T-helper 2 cell (primary cell): ENCODE data around the gene C3.
"Not testable (repeated sequence)": the region's sequence is repeated elsewhere in the genome, so short reads cannot be mapped to it uniquely, and the experiment has no call there.

Experiments used
- DNase-seq, 5 experiments: peaks; one replicate each; pipeline versions ENCODE4 v3.0.0 to v3.0.0-alpha.2; 2012 to 2022

Gene C3

DNA sequence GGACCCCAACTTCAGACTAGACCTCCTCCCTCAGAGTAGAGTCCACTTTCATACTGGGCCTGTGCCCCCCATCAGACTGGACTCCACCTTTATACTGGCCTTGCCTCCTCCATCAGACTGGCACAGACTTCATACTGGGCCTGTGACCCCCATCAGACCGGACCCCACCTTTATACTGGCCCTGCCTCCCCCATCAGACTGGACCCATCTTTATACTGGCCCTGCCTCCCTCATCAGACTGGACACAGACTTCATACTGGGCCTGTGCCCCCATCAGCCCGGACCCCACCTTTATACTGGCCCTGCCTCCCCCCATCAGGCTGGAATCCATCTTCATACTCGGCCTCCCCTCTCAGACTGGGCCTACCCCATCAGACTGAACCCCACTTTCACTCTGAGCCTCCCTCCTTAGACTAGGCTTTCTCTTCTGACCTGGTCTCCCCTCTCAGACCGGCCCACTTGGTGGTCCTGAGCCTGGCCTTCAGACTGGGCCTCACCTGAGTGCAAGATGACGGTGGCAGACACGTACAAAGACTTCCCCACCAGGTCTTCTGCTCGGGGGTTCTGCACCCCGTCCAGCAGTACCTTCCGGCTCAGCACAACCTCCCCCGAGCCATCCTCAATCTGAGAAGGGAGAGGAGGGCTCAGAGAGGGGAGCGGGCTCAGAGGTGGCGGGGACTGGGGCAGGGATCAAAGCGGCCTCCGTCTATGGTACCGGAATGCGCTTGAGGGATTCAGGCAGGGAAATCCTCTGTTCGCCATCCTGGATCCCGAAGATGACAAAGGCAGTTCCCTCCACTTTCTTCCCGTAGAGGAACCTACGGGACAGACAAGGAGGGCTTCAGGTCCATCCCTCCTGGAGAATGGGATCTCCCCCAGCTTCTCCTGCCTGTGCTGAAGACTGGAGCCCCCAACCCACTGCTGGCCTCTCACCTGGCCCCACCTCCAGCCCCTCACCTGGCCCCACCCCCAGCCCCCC is 7.5 kb downstream of the C3 start:
- no peak for DNase-seq

DNA sequence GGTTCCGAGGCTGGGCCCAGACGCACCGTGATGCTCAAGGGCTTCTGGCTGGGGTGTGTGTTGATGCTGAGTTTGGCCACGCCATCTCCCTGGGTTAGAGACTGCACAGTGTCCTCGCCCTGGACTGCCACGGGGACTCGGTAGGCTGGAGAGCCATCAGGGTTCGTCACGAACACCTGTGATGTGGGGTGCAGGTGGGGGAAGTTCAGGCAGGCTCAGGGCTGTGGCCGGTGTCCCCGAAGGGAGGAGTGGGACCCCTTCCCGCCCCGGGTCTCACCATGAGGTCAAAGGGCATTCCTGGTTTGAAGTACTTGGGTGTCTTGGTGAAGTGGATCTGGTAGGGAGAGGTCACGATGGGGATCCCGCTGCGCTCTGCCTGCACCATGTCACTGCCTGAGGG is 8.2 kb downstream of the C3 start:
- DNase-seq, result no peak

DNA sequence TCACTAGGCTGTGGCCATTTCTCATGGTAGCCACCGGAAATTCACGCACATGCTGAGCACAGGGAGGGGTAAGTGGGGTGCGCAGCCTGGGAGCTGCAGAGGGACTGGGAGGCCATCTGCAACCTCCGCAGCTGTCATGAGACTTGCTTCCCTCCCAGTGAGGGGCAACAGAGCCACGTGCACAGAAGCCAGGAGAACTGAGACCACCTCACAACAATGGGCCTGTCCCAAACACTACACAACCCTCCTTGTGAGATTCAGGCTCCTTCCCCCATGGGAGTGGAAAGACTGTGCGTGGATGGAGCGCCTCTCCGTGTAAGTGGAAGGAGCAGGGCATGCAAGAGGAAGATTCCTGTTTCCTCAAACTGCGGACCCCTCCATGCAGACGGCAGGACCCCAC is 8.8 kb downstream of the C3 start:
- DNase-seq, result no peak

DNA sequence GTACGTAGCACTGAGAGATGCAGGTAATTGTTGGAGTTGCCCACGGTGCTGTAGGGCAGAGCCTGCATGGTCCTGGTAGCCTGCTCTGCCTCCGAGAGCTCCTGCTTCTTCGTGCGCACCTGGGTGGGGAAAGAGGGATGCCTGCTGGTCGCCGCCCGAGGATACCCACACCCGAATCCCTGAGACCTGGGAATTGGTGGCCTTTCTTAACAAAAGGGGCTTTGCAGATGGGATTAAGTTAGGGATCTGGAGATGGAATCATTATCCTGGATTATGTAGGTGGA is 9.4 kb downstream of the C3 start:
- no peak for DNase-seq

DNA sequence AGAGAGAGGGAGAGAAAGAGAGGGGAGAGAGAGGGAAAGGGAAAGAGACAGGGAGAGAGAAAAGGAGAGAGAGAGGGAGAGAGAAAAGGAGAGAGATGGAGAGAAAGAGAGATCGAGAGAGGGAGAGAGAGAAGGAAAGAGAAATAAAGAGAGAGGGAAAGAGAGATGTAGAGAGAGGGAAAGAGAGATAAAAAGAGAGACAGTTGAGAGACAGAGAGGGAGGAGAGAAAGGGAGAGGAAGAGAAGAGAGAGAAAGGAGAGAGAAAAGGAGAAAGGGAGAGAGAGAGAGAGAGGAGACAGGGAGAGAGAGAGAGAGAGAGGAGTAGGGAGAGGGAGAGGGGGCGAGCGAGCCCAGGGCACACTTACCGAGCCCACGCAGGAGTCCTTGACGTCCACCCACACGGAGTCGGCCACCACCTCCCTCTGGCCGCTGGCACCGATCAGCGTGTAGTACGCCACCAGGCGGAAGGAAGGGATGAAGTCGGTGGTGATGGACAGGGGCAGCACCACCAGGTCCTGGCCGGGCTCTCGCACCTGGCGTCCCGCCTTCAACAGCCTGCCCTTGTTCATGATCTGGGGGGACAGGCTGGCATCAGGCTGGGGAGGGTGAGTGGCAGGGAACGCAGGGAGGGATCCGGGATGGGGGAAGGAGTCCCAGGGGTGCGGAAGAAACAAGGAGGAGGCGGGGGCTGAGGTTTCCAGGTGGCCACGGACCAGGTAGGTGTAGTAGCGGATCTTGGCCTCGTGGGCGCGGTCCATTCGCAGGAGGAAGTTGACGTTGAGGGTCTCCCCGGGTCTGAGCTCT is 10.0 kb downstream of the C3 start:
- DNase-seq, result no peak

DNA sequence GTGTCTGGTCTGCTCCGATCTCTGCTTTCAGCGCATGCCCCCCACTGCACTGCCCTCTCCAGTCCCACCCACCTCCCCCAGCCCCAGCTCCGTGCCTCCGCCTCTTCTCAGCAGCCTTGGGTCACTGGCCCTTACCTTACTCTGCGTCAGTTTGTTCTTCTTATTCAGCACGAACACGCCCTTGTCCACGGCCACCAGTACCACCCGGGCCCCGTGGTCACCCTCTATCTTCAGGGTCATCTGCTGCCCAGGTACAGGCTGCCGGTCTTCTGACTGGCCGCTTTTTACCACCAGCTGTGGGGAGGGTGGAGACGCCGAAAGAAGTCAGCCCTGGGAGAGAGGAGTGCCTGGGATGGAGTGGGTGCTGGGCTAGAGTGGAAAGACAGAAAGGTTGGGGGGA is 10.9 kb downstream of the C3 start:
- DNase-seq, result no peak

DNA sequence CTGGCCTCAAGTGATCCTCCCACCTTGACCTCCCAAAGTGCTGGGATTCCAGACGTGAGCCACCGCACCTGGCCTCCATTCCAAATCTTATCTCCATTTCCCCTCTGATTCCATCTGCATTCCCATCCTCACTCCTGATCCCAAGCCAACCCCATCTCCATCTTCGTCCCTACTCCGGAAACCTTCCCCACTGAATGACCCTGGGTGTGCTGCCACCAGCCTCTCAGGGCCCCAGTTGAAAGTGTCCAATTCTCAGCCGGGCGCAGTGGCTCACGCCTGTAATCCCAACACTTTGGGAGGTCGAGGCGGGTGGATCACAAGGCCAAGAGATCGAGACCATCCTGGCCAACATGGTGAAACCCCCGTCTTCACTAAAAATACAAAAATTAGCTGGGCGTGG is 11.5 kb downstream of the C3 start:
- DNase-seq, result not testable (repeated sequence)

DNA sequence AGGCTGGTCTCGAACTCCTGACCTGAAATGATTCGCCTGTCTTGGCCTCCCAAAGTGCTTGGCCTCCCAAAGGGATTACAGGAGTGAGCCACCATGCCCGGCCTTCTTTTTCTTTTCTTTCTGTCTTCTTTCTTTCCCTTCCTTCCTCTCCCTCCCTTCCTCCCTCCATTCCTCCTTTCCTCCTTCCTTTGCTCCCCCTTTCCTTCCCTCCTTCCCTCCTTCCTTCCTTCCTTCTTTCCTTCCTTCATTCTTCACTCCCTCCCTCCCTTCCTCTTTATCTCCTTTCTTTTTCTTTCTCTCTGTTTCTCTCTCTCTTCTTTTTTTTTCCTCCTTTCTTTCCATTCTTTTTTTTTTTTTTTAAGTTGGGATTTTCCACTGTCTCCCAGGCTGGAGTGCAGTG is 12.1 kb downstream of the C3 start:
- DNase-seq, result no peak

DNA sequence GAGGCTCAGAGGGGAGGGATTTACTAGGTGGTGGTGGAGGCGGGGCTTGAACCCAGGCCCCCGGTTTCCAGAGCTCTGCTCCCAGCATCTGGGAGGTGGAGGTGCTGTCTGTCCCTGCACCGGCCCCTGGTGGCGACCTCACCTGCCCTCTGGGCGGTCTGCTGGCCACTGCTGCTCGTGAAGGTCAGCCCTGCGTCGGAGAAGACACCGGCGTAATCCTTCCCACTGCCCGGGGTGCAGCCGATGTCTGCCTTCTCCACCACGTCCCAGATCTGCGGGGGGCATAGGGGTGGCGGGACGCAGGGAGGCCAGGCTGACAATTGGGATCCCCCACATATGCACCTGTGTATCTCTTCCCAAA is 12.8 kb downstream of the C3 start:
- no peak for DNase-seq

DNA sequence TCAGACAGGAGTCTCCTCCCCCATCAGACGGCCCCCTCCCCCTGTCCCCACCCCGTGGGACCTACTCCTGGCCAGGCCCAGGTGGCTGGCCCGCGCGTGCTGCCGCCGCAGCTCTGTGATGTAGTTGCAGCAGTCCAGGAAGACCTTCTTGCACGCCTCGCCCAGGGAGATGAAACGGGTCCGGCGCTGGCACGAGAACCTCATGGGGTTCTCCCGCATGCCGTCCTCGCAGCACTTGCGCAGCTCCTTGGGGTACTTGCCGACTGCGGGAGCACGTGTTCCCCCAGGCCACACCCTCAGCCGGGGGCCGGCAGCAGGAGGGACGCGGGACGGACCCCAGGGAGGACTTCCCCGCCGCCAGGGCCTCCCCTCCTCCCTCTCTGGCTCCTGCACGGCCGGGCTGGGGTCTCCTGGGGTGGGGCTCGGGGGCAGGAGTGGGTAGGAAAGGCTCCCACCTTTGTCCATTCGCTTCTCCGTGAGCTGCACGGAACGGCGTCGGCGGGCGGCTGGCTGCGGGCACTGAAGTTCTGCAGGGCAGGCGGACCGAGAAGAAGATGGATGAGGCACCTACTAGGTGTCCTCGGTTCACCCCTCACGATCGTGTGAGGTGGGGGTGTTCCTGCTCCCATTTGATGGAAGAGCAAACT is 13.3 kb downstream of the C3 start:
- no peak for DNase-seq

DNA sequence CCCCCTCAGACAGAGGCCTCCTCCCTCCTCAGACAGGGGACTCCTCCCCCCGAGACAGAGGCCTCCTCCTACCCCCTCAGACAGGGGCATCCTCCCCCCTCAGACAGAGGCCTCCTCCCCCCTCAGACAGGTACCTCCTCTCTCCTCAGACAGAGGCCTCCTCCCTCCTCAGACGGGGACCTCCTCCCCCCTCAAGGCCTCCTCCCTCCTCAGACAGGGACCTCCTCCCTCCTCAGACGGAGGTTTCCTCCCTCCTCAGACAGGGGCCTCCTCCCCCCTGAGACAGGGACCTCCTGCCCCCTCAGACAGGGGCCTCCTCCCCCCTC is 13.9 kb downstream of the C3 start:
- DNase-seq, result no peak

DNA sequence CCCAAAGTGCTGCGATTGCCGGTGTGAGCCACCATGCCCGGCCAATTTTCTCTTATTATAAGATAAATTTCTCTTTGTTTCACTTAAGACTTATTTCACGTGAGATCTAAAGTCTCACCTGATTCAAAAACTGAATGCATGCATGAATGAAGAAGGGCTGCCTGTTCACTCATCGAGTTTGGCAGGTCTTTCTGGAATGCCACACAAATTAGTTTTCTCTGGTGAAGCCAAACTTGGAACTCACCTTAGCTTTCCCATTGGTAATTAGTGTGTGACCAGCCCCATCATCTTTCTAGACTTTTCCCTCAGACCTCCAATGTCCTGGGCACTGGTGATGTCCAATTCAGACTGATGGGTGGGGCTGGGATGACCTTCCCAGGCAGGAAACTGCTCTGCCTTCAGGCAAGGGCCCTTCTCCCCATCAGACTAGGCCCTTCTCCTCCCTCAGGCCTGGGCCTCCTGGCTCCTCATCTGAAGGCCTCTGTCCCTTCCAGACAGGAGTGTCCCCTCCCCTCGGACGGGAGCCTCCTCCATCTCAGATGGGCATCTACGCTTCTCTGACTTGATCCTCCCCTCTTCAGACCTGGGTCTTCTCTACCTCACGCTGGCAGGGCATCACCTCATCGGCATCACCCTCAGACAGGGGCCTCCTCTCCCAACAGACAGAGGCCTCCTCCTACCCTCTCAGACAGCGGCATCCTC is 14.4 kb downstream of the C3 start:
- no peak for DNase-seq

DNA sequence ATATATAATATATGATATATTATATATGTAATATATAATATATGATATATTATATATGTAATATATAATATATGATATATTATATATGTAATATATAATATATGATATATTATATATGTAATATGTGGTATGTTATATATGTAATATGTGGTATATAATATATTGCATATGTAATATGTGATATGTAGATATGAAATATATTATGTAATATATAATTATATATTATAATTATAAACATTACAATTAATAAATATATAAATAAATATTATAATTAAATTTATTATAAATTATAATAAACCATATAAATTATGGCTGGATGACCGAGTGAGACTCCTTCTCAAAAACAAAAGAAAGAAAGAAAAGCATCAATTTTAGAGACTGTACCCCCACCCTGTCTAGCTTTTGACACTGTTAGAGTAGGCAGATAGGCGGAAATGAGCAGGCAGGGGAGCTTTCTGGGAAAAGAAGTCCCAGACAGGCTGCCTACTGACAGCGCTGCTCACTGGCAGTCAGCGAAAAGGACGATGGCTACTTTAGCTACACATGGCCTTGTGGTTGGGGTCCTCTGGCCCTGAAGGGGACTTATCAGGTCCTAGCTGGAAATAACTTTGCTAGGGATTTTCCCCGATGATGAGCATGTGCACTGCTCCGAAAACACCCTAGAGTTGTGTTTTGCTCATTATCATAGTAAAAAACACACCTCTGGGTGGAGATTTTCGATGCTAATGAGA is 19.7 kb downstream of the C3 start:
- DNase-seq, result no peak

DNA sequence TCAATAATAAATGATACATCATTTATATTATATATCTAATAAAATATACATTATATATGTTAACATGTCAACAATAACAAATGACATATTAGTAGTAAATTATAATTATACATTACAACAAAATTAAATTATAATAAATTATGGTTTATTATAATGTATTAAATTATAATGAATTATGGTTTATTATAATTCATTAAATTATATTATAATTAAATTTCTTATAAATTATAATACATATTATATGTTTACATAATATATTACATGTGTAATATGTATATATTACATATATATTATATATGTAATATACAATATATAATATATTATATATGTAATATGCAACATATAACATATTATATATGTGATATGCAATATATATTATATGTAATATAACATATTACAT is 20.5 kb downstream of the C3 start:
- DNase-seq, result no peak

DNA sequence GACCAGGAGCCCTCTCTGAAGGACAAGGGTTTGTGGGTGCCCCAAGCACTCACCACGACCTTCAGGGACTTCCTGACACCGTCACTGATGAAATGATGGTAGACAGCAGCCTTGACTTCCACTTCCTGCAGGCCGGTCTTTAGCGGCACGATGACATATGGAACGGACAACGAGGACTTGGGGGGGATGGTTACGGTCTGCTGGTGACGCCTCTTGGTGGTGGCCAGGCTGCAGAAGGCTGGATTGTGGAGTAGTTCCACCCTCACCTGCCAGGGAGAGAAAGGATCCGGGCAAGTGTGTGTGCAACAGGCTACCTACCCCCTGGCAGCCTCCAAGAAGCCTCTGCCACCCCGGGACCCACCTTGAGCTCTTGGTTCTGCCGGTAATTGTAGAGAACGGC is 23.2 kb downstream of the C3 start:
- DNase-seq, result no peak

DNA sequence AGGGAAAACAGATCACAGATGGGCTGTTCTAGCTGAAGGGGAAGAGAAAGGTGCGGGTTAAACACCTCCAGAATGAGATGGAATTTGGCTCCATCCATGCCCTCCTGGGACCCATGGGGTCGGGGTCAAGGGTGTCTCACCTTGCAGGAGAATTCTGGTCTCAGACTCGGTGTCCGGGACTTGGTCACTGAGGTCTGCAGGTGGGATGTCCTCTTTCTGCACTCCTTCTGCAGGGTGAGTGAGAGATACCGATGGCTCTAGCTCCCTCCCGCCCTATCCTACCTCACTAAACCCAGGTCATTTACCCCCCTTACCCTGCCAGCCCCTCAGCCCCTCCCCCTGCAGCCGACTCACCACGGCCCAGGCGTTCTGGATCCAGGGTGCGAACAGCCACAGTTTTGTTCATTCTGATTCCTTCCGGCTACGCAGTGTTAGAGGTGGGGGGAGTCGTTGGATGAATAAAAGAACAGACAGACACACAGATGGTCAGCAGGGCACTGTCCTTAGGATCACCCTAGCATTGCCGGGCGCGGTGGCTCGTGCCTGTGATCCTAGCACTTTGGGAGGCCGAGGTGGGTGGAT is 24.1 kb downstream of the C3 start:
- DNase-seq, result no peak

DNA sequence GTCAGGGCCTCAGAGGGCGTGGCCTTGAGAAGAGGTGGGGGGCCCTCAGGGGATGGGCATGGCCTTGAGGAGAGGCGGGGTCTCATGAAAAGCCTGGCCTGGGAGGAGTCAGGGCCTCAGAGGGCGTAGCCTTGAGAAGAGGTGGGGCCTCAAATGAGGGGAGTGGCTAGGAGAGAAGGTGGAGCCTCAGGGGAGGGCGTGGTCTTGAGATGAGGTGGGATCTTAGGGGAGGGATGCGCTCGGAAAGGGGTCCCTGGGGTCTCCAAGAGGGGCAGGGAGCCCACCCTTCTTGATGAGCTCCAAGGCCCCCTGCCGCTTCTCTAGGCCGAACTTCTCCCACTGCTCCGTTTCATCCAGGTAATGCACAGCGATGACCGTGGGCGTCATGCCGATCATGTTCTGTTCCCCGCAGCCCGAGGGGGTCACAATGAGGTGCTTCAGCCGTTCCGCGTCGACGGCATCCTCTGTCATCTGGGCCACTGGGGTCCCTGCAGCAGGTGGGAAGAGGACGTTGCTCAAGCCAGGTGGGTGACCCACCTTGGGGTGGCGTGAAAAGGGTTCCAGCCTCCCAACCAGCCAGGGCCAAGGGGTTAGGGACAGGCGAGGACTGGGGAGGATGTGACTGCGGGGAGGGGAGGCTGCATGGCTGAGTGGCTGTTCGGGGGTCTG is 26.2 kb downstream of the C3 start:
- no peak for DNase-seq

DNA sequence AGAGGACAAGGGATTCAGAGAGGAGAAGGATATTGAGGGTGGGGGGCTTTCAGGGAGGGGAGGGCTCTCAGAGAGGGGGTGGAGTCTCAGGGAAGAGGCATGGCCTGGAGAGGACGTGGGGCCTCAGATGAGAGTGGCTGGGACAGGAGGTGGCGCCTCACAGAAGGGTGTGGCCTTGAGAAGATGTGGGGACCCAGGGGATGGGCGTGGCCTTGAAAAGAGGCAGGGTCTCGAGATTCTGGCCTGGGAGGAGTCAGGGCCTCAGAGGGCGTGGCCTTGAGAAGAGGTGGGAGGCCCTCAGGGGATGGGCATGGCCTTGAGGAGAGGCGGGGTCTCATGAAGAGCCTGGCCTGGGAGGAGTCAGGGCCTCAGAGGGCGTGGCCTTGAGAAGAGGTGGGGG is 26.8 kb downstream of the C3 start:
- DNase-seq, result no peak

DNA sequence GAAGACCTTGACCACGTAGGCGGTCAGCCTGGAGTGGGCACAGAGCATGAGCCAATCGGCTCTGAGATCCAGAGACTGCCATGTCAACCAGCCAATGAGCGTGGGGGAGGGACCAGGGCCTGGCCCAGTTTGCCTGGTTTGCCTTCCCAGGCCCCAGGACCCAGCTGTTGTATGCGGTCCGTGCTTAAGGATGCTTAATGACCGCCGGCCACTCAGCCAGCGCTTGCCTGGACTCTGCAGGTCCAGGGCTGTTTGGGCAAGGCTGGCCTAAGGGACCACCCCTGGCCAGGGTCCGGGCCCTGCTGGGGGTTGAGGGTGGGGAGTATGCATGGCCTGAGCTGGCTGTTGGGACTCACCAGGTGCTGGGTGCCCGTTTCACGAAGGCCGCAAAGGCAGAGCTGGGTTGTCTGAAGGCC is 27.4 kb downstream of the C3 start:
- no peak for DNase-seq

DNA sequence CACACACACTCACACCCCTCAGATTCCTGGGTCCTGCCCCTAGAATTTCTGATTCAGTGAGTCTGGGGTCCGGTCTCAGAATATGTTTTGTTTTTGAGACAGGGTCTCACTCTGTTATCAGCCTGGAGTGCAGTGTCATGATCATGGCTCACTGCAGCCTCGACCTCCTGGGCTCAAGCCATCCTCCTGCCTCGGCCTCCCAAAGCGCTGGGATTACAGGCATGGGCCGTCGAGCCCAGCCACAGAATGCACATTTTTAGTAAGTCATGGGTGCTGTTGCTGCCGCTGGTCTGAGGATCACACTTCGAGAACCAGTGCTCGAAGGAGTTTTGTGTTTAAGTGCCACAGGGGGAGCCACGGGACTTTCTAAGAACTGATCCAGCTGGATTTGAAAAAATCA is 28.4 kb downstream of the C3 start:
- DNase-seq, result no peak

DNA sequence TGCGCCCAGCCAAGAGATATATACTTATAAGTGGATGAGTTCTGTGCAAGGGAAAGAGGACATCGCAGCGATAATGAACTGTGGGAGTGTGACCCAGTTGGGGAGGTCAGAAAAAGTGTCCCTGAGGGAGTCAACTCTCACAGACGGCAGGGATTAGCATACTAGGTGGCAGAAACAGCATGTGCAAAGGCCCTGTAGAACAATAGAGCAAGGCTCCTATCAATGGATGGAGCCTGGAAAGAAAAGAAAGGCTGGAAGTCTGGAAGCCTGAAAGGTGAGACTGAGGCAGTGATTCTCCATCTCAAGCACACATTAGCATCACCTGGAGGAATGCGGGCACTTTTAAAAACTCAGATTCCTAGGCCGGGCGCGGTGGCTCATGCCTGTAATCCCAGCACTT is 29.1 kb downstream of the C3 start:
- DNase-seq, result no peak
